HepG2 (cell line): ENCODE measurements around the gene HCK. TPM values are rescaled to one million over a fixed set of nuclear protein-coding genes. Genes with fewer than 3 reads are reported as not detected.

Experiments used
- FOXO4 ChIP-seq: sonication (generic); formaldehyde crosslinking; conservative IDR thresholded peaks from 2 replicates; pipeline ENCODE4 v1.8.1; 2023; ENCODE audit warnings: missing genetic modification reagents
- MAFF ChIP-seq: IDR thresholded peaks from 2 replicates; pipeline ENCODE4 v1.6.1; 2011; ENCODE audit warnings: low read depth, low read length, improper control_type of control experiment
- PRDM15 ChIP-seq: sonication (generic); formaldehyde crosslinking; IDR thresholded peaks from 2 replicates; pipeline ENCODE4 v1.4.0; 2020; ENCODE audit warnings: missing genetic modification reagents
- PTBP1 ChIP-seq: fragments of 200-400 bp; formaldehyde crosslinking; IDR thresholded peaks from 2 replicates; pipeline ENCODE4 v1.6.1; 2018; ENCODE audit warnings: low read length, low read depth; ENCODE audit not compliant: poor library complexity, severe bottlenecking
- RBFOX2 ChIP-seq: fragments of 200-400 bp; formaldehyde crosslinking; IDR thresholded peaks from 2 replicates; pipeline ENCODE4 v1.6.1; 2017; ENCODE audit warnings: low read depth, mild to moderate bottlenecking, low read length
- REL ChIP-seq: sonication (generic); formaldehyde crosslinking; conservative IDR thresholded peaks from 2 replicates; pipeline ENCODE4 v1.8.0; 2022; ENCODE audit warnings: mild to moderate bottlenecking, missing genetic modification reagents, moderate library complexity
- THAP8 ChIP-seq: sonication (generic); formaldehyde crosslinking; IDR thresholded peaks from 2 replicates; pipeline ENCODE4 v1.5.1; 2020; ENCODE audit warnings: missing genetic modification reagents, mild to moderate bottlenecking, borderline replicate concordance
- XBP1 ChIP-seq: sonication (generic); formaldehyde crosslinking; IDR thresholded peaks from 2 replicates; pipeline ENCODE4 v1.5.0; 2020; ENCODE audit warnings: missing genetic modification reagents
- ZBTB14 ChIP-seq: sonication (generic); formaldehyde crosslinking; IDR thresholded peaks from 2 replicates; pipeline ENCODE4 v1.4.0; 2020; ENCODE audit warnings: missing genetic modification reagents
- ZHX1 ChIP-seq: sonication (generic); formaldehyde crosslinking; IDR thresholded peaks from 2 replicates; pipeline ENCODE4 v1.8.1; 2022; ENCODE audit warnings: low read depth, mild to moderate bottlenecking, missing genetic modification reagents
- ZNF280B ChIP-seq: sonication (generic); formaldehyde crosslinking; IDR thresholded peaks from 2 replicates; pipeline ENCODE4 v1.5.0; 2020; ENCODE audit warnings: missing genetic modification reagents, mild to moderate bottlenecking, borderline replicate concordance
- ZNF337 ChIP-seq: sonication (generic); formaldehyde crosslinking; IDR thresholded peaks from 2 replicates; pipeline ENCODE4 v1.5.1; 2020; ENCODE audit warnings: missing genetic modification reagents, low read depth, mild to moderate bottlenecking, borderline replicate concordance
- ZNF382 ChIP-seq: sonication (generic); formaldehyde crosslinking; IDR thresholded peaks from 2 replicates; pipeline ENCODE4 v1.5.0; 2020; ENCODE audit warnings: missing genetic modification reagents, mild to moderate bottlenecking, borderline replicate concordance
- ZNF510 ChIP-seq: sonication (generic); formaldehyde crosslinking; IDR thresholded peaks from 2 replicates; pipeline ENCODE4 v1.4.0; 2020; ENCODE audit warnings: low read depth, mild to moderate bottlenecking, missing genetic modification reagents
- ZSCAN30 ChIP-seq: sonication (generic); formaldehyde crosslinking; IDR thresholded peaks from 2 replicates; pipeline ENCODE4 v1.5.0; 2020; ENCODE audit warnings: mild to moderate bottlenecking, missing genetic modification reagents
- polyA plus RNA-seq, 8 experiments: library from polyadenylated mRNA; depleted of rRNA in 3 of 8; stranded (reverse) in 7 of 8; unstranded in 1 of 8; fragments of >200 nt; fragmentation: Illumina TruSeq in 4 of 8; extraction: Trizol in 4 of 8; gene quantifications; 2 replicates each; pipeline versions ENCODE4 v1.2.1 to v1.2.3, GENCODE V29; 2011 to 2016; ENCODE audit warnings: low read depth in 4 of 8, missing spikeins in 1 of 8, mixed read lengths in 1 of 8; ENCODE audit not compliant: insufficient read depth in 1 of 8
- total RNA-seq, 5 experiments: library from RNA; depleted of rRNA; stranded (reverse); fragments of >200 nt; fragmentation: Illumina TruSeq; extraction: Trizol; gene quantifications; 2 replicates each; pipeline ENCODE4 v1.2.3, GENCODE V29; 2016; ENCODE audit warnings: low read depth in 1 of 5

The HCK gene
- total and polyA plus RNA-seq, 2 of the 13 experiments (the other 11 are each of a cell fraction or from before 2014, with no cell fraction given) = 0.04 TPM; not detected in 1

GRCh38 chr20:32109392-32110172, 57.5 kb downstream of the HCK start, which contains the start of gene TM9SF4 (continued):
- TF ChIP-seq ZNF280B (CRISPR knock-in tag) (peak; percentile 99), ZNF510 (CRISPR knock-in tag) (peak; percentile 95), ZHX1 (CRISPR knock-in tag) (peak; percentile 100), PTBP1 (peak; percentile 83), FOXO4 (no peak), ZSCAN30 (CRISPR knock-in tag) (peak; percentile 58), ZNF337 (CRISPR knock-in tag) (peak; percentile 83), PRDM15 (peak; percentile 81), ZBTB14 (CRISPR knock-in tag) (peak; percentile 63), XBP1 (CRISPR knock-in tag) (peak; percentile 91; the same call in 1 of the 2 replicates), MAFF (0 out of 2 replicates have a peak, but pooled peaks have one; percentile 12), THAP8 (CRISPR knock-in tag) (0 out of 2 replicates have a peak, but pooled peaks have one; percentile 64), RBFOX2 (peak; percentile 89), ZNF382 (no peak), REL (peak; percentile 83; the same call in 1 of the 2 replicates)
